Stimulated activated CD8-positive, alpha-beta memory T cell treated with anti-CD3 and anti-CD28 coated beads, Interleukin-12 subunit alpha, Interleukin-12 subunit beta, amount 100 ng/mL, for 24 hours (primary cell): ENCODE data around the gene NFE2L1.
"Not testable (repeated sequence)": the region's sequence is repeated elsewhere in the genome, so short reads cannot be mapped to it uniquely, and the experiment has no call there.

ENCODE experiments used
- DNase-seq: peaks from one replicate; pipeline ENCODE4 v3.0.0-alpha.2; 2020; ENCODE audit errors: extremely low read depth

Gene NFE2L1

DNA sequence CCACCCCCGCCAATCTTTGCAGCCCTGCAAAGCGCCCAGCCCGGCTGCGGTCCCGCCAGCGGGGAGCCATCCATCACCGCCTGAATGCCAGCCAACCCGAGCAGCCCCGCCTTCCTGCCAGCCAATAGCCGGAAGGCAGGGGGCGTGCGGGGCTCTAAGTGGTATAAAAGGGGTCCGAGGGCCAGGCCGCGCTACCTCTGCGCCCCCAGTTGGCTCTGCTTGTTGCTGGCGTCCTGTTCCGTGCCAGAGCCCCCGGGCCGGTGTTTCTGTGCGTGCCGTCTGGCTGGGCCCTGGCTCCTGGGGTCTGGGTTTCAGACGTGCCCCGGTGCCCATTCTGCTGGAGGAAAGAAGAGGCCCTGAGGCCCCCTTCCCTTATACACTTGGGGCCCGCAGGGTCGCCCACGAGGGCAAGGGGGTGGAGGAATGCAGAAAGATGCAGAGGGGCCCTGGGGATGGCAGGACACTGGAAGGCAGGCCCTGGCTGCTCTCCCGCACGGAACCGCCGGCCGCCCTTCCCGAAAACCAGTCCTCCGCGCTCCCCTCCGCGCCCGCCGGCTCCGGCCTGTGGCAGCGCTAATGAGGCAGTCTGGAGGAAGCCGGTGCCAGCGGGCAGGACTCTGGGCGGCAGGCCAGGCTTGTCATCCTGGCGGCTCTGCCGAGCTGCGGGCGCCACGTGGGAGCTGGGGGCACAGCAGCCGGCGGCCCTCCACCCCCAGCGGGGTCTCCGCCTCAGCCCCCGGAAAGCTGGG lies 24.6 kb upstream of the NFE2L1 start:
- no peak for DNase-seq

DNA sequence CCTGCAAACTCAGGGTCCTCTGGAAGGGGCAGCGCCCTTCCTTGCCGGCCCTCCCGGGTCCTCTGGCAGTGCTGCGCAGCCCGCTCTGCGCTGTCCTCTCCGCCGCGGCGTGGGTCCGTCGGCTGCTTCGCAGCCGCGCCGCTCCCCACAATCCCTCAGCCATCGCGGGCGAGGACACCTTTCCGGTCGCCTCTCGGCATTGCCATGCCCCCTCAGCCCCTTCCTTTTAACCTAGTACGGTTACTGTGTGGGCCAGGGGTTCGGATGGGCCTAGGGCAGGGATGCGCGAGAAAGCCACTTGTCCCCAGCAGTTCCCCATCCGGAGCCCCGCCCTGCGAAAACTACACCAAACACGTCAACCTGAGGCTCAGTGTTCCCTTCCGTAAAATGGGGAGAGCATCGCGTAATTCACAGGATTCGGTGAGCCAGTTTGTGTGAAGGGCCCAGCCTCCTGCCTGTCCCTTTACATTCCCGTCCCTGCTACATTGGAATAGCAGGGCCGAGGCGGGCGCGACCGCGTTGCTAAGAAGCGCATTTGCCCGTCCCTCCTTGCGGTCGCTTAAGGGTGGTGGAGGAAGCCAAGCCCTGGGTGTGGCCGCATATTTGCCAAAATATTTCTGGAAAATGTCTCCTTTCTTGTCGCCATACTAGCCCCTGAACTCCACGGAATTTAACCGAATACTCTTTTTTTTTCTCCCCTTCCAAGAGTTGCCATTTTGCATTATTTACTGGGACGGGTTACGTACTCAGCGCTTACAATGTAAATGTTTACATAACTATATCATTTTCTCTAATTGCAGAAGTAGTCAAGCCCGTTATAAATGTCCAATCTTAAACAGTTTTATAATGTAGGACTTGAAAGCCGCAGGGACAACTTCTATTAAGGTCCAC lies 23.8 kb upstream of the NFE2L1 start:
- no peak for DNase-seq

DNA sequence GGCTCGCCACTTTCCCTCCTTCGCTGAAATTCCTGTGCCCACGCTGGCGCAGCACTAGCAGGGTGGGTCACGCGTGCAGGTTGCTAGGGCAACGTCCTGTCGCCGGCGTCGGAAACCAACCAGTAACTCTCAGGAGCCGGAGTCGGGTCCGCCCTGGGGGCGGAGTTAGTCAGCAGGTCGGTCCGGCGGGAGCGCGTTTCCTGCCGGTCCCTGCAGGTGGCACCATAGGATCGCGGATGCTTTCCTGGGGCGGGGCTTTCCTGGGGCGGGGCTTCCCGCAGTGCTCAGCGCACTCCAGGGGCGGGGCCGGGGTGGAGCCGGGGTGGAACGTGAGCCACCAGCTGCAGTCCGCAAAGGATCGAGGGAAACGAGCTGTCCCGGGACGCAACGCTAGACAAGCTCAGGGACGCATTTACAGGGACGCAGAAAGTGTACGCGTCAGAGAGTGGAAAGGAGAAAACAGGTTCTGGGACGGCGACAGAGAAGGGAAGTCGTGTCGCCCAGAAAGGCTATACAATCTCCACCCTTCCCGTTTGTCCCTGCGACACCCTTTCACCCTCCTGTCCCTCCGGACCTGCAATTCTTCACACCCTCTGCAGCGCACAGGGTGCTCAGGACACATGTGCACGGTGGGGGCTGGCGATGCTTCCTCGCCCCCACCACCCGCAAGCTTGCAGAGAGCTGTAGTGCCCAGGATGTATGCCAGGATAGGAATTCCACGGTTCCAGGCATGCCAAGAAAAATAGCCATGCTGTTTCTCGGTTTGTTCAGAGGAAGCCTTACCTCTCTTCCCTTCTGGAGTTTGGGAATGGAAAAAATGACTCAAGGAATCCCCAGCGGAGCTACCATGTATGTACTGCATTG lies 22.9 kb upstream of the NFE2L1 start:
- DNase-seq, result peak; percentile 94

DNA sequence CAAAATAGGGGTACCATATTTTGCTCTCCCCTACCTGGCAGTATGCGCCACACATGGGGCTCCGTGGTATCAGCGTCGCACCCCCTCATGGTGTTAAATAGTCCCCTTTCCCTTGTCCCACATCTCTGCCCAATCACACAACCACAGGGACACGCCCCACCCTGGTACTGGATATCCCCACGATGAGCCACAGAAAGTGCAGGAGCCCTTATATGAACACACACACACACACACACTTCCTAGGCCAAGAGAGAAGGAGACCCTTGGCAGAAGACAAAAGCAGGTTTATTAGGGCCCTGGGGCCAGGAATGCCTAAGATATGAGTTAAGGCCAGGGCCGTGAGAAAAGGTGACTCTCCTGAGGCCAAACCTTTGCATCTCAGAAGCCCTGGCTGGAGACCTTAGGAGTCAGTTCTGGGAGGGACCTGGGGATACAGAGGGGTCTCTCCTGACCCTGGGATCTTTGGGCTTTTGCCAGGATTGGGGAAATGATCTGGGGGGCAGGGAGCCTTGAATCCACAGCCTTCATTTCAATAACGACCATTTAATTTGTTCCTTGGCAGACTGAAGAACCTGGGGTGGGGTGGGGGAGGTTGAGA lies 22.2 kb upstream of the NFE2L1 start:
- DNase-seq, result no peak

DNA sequence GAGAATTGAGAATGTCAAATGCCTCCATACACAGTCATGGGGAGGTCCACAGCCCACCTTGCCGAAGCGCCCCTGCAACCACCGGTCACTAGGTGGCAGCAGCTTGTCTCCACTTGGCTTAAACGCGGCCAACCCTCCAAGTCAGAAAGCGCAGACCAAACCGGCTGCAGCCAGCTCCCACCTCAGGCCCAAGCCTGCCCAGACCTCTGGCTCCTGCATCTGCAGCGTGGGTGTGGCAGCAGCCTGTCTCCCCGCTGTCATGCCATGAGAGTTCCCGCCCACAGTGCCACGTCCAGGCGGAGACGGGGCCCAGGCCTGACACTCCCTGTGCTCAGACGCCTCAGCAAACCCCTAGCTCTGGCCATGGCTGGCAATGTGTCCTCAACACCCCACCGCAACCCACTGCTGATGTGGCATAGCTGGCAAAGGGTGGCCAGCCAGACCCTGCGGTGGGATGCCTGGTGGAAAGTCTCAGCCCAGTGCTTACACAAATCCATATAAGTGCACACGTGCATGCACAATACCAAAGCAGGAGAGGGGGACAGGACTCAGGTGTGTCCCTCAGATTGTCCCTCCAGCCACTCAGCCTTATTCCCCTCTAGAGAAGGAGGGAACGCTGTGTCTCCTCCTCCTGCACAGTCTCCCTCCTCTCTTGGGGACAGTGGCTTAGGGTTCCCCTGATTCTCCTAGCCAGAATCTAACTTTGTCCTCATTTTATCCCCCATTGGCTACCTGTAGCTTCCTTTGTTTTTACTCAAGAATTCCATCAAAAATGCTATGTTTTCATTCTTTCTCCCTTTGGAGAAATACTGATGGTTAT lies 21.4 kb upstream of the NFE2L1 start:
- peak; percentile 49 for DNase-seq

DNA sequence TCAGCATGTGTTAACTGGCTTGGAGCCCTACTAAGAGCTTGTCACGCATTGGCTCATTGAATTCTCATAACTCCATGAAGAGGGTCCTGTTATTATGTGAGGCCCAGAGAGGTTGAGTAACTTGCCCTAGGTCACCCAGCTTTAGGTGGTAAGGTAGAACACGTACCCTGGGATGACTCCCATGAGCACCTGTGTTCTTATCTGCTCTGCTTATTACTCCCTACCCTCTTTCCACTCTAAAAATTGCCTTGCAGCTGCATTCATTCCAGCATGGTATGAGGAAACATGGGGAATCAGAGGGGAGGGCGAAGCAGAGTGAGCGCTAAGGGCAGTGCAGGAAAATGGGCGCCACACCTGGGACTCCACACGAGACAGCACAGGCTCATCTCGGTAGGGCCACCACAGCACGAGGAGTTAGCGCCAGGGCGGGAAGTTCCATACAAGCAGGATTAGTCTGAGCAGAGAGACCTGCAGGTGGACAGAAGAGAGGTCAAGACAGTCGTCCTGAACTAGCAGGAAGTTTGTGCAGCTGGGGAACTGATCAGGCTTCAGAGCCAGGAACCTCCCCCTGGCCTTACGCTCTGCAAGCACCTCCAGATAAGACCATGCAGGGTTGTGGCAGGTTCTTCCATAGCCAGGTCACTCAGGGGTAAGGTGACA lies 20.7 kb upstream of the NFE2L1 start:
- no peak for DNase-seq

DNA sequence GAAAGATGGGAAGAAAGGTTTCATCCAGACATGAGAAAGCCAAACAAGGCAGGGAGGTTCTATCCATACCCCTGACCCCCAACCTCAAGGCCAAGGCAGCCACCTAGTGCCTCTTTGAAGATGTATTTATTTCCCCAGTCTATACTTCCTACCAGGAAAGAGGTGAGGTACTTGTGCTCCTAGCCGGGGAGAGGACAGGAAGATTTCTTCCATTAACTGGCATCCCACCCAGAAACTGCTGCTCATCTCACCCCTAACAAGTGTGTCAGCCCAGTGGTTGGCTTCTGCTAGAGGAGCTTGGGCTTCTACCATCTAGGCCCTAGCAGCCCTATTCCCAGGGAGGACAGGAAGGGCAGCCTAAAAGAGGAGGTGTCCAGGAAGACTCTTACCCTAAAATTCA lies 19.4 kb upstream of the NFE2L1 start:
- no peak for DNase-seq

DNA sequence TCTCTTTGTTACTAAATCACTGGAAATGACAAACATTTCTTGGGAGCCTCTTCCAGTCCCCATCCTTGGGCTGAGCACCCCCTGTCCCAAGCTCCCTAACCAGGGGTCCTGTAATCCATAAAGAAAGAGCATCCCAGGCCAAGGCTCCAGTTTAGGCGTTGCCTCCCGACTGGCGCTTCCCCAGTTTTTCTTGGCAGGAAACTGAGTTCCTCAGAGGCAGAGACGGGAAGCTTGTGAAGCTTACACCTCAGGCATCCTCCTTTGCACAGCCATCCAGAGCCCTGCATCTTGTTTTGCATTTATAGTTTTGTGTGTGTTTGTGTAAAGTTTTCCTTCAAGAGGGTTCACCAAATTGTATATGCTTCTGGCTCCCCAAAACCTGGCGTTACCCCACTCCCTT lies 17.6 kb upstream of the NFE2L1 start:
- DNase-seq, result no peak

DNA sequence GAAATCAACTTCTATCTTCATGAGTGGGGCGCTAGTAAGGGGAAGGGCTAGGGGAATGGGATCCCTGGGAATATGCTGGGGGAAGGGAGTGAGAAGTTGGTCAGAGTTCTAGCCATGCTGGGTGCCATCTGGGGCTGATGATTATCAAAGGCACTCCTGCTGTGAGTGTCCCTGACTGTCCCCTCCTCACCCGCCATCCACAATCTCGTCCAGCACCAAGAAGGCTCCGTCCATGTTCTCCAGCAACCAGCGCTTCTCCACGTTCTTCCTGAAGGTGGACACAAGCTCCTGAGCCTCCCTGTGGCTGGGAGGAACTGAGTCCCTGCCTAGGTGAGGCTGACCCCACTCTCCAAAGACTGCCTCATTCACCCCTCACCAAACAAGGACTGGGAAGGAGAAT lies 16.2 kb upstream of the NFE2L1 start:
- DNase-seq, result no peak

DNA sequence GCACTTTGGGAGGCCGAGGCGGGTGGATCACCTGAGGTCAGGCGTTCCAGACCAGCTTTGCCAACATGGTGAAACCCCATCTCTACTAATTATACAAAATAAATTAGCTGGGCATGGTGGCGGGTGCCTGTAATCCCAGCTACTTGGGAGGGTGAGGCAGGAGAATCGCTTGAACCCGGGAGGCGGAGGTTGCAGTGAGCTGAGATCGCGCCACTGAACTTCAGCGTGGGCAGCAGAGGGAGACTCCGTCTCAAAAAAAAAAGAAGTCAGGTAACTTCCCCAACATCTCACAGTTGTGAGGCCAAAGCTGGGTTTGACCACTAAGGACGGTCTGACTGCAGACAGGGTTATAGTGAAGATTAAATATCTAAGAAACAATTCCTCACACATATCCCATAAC lies 13.4 kb upstream of the NFE2L1 start:
- not testable (repeated sequence) for DNase-seq

DNA sequence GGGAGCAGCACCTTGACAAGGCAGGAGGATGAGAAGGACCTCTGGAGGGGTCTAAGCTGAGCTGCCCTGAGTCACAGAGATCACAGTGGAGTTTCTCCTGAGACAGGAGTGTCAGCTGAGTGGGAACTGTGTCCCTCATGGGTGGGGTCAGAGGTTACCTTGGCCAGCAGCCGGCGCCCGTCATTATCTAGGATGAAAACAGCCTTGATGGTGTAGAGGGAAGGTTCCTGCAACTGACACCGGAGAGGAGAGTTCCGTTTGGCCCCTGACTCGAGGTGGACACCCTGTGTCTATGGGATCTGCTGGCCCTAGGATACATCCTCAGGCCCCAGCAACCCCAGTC lies 11.5 kb upstream of the NFE2L1 start:
- no peak for DNase-seq

DNA sequence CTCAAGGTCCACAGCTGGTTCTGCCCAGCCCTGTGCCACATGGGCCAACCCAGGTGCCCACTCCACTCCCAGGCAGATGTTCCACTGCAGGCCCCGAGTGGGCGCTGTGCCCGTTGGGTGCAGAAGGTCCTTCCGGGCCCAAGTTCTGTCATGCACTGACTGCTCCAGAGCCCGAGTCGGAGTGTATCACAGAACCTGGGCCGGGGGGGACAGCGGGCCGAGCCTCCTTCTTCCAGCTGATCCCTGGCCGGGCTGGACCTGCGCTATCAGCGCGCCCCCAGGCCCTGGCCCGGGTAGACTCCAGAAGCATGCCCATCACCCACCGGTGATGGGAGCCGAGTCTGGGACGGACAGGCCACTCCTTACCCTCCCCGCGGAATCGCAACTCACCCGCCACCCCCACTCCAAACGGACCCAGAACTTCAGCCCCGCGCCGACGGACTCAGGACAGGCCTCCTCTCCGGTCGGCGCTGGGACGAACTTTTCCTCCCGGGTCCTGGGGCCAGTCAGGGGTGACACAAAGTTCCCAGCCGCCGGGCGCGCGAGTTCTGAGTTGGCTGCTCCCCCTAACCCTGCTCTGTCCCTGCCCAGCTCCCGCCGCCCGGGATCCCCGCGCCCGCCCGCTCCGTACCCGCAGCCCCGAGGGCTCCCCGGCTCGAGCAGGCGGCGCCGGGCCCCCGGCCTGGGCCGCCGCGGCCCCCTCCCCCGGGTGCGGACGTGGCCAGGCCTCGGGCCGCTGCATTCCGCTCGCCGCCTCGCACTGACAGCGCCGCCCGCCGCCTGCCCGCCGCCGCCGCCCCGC lies 10.9 kb upstream of the NFE2L1 start, which contains the start of gene COPZ2:
Gene COPZ2, minus strand, starts transcription at position 762 of the 802 bp plus-strand sequence. Its CDS starts 20 bp downstream, at position 742.
- no peak for DNase-seq

DNA sequence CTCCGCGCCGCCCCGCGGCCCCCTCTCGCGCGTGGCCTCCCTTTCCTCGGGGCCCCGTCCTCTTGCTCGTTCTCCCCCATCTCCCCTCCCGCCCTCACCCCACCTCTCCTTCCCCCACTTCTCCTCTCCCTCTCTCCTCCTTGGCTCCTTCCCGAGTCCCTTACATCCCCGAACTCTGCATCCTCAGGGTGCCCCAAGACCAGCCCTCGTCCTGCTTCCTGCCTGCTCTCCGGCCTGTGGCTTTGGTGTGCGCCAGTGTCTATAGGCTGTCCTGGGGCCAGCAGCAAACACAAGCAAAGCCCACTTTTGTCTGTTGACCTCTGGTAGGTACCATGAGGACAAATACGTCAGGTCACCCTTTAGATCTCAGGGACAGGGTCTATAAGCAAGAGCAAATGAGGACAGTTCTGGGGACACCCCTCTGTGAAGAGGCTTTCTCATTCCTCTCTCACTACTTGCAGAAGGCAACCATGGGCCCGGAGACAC lies 10.3 kb upstream of the NFE2L1 start:
- no peak for DNase-seq

DNA sequence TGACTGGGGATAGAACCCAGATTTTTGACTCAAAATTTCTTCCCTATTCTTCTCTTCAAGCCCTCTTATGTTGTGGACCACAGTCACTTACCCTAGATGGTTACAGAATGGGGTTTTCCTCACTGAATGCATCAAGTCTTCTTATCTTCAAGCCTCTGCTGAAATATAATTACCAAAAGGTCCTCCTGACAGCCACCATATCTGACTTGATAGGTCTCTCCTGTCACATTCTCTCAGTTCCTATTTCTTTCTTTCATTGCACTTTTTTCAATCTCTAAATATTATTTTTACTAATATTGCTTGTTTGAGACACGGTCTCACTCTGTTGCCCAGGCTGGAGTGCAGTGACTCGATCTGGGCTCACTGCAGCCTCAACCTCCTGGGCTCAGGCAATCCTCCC lies 9.5 kb upstream of the NFE2L1 start:
- no peak for DNase-seq

DNA sequence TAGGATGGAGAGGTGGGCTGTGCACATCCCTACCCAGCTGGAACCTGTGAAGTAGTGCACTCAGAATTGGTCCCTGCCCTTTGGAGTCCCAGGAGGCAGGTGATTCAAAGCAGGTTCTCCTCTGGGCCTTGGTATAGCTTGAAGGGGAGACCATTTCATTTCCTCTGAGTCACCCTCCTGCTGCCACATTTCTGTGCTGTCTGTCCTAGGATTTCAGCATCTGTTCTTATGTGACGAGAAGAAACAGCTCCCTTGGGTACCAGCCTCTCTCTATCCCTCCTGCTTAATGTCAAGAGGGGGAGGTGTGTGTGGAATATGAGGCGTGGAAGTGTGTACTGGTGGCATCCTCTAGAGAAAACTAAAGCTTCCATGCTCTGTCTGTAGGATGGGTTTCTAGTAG lies 5.0 kb upstream of the NFE2L1 start:
- DNase-seq, result no peak

DNA sequence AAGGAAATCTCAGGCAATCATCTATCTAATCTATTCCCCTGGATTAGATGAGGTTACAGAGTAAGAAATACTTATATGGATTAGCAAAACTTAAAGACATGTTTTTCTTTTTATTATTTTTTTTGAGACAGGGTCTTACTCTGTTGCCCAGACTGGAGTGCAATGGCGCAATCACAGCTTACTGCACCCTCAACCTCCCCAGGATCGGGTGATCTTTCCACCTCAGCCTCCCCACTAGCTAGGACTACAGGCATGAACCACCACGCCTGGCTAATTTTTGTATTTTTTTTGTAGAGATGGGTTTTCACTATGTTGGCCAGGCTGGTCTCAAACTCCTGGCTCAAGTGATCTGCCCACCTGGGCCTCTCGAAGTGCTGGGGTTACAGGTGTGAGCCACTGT lies 3.3 kb upstream of the NFE2L1 start:
- DNase-seq, result no peak

DNA sequence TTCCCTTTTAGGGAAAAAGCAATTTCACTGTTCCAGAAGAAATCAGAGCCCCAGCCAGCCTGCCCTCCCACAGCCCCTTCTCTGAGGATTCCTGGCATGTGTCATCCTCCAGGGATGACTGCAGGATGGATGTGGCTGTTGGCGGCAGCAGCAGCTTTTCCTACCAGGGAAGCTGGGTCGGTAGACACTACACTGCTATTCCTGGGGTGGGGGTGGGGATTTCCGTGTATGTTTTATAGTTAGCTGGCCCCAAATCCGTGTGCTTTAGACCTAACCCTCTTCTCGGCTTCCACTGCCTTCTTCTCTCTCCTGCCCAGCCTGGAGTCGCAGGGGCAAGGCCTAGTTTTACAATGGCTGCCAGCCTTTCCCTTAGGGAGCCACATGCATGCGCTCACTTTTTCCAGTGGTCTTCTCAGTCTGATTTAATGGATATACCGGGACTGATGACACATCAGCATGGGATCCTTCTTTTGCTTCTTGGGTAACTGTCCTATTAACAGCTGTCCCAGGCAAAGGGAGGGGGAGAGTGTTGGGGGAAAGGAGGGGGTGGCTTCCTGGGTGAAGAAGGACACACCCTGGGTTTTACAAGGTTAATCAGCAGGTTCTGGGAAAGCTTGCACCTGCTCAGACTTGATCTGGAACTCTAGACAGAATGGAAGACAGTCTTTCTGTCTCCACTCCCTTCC lies 2.7 kb upstream of the NFE2L1 start:
- DNase-seq, result no peak

DNA sequence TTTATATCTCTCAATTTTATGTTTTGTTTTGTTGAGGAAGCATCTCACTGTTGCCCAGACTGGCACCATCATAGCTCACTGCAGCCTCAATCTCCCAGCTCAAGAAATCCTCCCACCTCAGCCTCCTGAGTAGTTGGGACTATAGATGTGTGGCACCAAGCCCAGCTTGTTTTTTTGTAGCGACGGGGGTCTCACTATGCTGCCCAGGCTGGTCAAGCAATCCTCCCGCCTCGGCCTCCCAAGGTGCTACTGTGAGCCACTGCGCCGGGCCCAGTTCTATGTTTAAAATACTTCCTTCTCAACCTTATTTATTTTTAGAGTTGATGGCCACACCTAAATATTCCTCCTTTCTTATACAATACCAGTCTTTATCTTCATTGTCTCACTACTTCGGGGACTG lies 1.9 kb upstream of the NFE2L1 start:
- DNase-seq, result no peak
